ENCODE data around the gene RGS16.

RGS16 gene

GRCh38 chr1:182607566-182607965 lies 3.4 kb upstream of the RGS16 start:
- no peak for DNase-seq

GRCh38 chr1:182603646-182604174 lies 479 bp downstream of the RGS16 start:
- no peak for DNase-seq

DNA sequence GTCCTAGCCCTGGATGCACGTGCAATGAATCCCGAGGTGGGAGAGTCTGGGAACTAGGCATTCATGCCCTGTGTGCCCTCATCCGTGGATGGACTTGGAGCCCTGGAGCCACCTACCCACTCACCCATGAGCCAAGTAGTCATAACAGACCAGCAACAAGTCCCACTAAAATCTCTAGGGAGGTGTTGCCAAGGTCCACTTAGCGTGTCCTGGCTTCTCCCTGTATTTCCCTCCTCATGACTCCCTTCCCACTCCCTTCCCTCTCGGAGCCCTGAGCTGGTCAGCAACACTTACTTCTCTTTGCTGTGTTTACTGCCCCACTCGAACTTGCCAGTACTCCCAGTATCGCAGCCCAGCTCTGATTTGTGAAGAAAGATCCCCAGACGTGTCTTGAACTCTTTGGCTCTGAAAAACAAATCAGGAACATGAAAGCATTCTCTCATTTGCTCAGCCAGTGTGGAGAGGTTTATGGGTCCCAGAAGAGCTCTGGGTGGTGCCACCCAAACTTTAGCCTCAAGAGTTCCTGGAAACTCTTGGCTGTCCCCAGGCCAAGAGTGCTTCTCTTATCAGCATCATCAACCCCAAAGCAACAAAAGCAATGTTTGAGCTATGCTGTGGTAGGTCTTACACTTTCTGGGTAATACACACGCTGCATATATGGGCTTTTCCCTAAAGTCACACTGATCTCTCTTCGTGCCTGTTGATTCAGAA lies 1.1 kb downstream of the RGS16 start:
- no peak for DNase-seq

GRCh38 chr1:182601913-182602312 lies 2.3 kb downstream of the RGS16 start:
- no peak for DNase-seq

- DNase-seq = peak; percentile 79
Measured at GRCh38 chr1:182601416-182601786, 2.8 kb downstream of the RGS16 start.

- no peak for DNase-seq
Measured at GRCh38 chr1:182600745-182601415, 3.3 kb downstream of the RGS16 start.

DNA sequence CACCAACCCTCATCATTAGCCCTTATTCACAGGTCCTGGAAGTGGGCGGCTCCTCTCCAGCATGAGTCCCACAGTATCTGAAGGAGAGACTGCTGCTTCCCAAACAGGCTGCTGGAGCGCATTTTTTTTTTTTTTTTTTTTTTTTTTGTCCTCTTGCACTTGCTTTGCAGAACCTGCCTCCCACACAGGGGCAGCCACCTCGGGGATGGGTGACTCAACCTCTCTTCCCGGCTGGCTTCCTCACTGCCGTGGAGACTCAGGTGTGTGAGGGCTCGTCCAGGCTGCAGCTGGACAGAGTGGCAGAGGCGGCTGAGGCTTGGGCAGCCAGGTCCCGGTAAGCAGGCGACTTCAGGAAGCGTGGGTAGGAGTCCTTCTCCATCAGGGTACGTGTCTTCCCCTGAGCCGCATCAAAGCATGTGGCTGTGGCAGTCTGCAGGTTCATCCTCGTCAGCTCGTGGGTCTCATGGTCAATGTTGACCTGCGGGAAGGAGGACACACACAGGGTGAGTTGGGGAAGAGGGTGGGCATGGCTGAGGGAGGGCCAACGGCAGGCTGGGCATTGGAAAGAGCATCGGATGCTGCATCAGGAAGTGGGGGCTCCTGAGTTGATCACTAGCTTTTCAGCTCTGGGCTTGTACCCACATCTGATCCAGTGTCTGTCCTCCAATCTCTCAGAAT lies 4.0 kb downstream of the RGS16 start:
- no peak for DNase-seq

- no peak for DNase-seq
Measured at GRCh38 chr1:182599339-182599738, 4.8 kb downstream of the RGS16 start.

DNA sequence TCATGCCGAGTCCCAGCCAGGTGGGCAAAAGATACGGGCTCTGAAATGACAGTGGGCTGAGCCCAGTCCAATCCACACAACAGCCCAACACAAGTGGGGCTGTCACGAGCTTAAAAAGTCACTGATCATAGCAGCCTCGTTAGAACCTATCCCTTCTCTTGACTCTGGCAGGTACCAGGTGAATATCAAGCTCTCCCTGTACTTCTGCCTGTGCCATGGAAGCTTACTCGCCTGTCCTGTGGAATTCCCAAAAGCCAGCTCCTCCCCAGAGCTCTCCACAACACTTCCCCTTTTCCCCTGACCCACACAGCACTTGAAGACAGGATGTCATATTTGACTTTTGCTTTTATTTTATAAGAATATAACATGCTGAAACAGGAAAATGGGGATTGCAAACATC lies 5.9 kb downstream of the RGS16 start:
- no peak for DNase-seq

- DNase-seq = no peak
Measured at GRCh38 chr1:182596934-182597333, 7.3 kb downstream of the RGS16 start.

- peak; percentile 19 for DNase-seq
Measured at GRCh38 chr1:182595641-182596240, 8.4 kb downstream of the RGS16 start.

GRCh38 chr1:182589931-182590330 lies 14.3 kb downstream of the RGS16 start:
- DNase-seq = no peak

DNA sequence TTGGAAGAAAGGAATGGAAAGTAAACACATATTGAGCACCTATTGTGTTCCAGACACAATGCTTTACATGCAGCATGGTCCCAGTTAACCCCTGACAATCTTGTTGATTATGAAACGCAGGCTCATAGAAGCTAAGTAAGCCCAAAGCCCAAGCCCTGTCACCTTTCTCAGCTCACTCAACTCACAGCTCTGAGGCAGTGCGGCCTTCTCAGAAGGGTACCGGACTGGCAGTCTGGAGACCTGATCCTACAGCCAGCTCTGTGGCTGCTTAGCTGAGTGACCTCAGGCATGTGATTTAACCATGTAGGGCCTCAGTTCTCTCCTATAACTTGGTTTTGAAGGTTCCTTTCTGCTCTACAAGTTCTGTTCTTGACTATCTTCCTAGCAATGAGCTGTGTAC lies 14.7 kb downstream of the RGS16 start:
- DNase-seq = no peak

DNA sequence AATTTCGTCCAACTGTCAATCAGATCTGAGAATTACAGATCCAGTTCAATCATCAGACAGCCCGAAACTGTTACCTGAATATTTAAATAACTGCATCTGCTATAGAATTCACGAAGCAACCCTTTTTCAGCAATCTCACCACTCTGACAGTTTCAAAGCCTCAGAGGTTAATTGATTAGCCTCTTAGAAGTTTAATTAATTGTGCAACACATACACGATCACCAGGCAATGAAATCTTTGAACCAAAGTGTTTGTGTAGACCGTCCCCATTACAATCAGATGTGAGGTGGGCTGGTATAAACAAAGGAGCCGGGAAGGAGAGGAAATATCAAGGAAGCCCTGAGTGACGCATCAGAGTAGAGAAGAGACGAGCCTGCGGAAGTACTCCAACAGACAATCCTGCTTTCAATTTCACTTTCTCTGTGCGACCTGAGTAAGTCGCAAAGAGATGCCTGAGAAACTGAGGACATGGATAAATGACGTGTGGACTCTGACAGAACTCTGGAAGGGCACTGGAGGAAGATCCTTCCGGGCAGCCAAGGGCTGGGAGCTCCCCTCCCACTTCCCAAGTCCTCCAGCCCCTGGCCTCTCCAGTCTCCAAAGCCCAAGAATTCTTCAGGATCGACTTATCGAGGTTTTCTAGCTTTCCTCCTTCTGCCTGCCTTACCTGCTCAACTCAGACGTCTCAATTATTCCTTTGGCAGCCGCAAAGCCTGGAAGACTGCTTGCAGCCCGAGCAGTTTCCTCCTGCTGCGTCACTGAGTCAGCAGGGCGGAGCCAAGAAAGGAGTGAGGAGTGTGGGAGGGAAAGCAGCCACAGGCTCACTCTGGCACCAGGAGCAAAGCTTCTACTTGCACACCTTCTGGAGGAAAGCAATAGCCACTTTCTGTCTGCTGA lies 15.4 kb downstream of the RGS16 start, which contains the start of gene RNASEL:
Gene RNASEL, minus strand, starts transcription at position 757 of the 897 bp plus-strand sequence. CDS start 2,450 bp downstream, outside the sequence.
- peak; percentile 11 for DNase-seq

DNA sequence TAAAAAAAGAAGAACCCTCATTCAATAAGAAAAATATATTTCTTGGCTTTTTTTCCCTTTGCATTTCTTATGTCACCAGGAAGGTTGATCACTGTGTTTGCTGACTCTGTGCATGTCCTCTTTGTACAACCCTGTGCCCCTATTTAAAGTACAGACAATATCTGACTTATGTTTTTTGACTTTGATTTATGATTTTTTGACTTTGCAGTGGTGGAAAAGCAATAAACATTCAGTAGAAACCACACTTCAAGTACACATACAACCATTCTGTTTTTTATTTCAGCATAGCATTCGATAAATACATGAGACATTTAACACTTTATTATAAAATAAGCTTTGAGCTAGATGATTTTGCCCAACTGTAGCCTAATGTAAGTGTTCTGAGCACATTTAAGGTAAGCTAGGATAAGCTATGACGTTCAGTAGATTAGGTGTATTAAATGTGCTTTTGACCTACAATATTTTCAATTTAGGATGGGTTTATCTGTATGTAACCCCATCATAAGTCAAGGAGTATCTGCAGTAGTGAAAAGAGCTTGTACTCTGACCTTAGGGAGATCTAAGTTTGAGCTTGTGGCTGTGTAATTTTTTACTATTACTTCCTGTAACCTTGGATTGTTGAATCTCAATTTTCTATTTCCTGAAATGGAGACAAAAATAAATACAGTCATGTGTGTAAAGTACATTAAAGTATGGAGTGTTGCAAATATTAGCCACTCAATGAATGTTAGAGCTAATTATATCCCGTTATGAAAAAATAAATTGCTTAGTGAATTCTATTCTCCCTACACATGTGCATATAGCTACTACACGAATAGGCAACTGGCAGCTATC lies 16.3 kb downstream of the RGS16 start:
- no peak for DNase-seq

DNA sequence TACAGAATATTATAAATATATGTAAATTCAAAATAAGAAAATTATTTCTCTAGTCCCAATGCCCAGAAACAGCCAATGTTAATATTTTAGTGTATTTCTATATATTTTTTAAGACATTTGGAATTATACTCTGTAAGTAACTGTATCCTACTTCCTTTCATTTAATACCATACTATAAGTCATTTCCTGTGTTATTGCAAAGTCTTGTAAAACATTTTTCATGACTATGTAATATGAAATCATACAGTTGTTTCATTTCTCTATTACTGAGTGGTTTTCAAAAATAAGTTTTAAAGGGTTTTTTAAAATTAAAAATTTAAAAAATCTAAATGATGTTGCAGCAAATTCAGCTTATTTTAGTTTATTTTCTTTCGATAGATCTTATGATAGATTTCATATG lies 17.1 kb downstream of the RGS16 start:
- no peak for DNase-seq

DNA sequence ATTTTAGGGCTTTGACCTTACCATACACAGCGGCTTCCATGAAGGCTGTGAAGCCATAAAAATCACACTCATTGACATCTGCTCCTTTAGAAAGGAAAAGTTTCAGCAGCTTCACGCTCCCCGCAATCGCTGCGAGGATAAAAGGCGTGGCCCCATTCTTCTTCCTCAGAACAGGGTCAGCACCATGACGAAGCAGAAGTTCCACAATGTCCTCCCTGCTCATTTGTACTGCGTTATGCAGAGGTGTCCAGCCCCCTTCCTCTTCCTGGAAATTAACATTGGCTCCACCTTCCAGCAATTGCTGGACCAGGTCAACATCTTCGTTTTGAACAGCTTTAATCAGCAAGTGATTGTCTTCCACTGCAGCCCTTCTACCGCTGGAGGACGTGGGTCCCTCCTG lies 17.8 kb downstream of the RGS16 start:
- DNase-seq = no peak

DNA sequence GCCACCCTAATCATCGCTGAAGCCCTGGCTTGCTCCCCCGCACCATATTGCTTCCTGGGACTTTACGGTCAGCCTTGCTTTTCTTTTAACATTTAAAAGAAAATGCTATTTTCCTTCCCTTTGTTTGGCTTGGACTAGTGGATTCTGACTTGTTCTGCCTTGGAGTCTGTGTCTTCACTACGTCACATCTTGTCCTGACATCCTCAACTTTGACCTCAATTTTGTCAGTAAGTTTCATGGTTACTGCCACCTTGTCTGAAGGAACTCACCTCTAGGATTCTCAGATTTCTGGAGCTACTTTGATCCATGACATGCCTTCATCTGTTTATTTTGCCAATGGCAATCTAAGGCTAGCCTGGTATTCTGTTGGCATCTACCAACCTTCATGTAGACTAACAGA lies 19.4 kb downstream of the RGS16 start:
- DNase-seq = no peak

DNA sequence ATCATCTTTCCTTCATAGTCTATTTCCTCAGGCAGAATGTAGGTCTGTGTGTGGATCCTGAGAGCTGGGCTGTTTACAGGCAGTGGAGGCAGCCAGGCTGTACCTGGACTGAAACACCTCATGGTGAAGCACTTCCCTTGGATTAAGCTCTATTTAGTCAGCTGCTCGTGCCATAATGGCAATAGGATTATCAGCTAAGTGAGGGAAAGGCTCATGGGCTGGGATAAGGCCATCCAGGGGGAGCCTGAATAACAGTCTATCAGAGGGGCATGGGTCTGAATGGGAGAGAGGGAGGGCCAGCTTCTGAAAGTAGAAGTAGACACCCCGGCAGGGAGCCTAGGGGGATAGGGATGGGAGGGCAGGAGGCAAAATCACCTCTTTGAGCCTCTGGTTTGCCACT lies 23.5 kb downstream of the RGS16 start:
- DNase-seq = no peak

DNA sequence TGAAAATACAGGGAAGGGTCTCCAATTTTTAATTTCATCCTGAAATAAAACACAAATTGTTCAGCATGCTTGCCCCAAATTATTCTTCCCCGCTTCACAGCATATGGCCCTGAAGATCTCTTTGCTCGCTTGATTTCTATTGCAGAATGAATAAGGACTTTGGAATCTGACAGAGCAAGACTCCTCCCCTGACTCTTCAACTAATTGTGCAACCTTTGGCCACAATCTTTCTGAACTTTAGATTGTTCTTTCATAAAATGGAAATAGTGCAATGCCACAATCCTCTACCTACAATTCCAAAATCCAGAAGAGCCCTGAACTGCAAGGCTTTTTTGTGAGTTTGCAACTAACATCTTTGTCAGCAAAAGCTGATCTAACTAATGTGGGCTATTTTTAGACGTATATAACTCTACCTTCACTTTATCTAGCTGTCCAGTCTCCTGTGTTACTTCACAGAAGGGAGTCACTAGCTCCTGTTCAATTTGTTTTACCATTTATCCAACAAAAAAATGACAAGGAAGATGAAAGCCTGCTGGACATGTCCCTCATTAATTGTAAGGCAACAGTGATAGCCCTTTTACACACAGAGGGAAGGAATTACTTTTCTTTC lies 28.5 kb downstream of the RGS16 start:
- DNase-seq = no peak

DNA sequence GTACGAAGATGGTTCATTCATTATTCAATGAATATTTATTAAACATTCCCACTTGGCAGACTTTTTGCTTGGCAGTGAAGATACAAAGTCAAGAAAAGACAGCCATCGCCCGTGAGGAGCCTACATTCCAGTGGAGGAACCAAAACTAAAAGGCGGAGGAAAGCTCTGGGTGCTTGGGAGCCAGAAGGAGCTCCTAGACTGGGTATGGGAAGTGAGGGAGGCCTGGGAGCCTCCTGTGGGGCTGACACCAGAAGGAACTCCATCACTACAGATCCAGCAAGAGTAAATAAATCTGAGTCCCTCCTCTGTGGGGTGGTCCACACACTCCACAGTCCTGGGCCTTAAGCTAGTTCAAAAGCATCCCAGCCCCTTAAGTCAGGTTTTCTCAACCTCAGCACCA lies 30.0 kb downstream of the RGS16 start:
- no peak for DNase-seq
